Activated CD4-positive, alpha-beta T cell treated with anti-CD3 and anti-CD28 coated beads, Interleukin-2, amount 10 ng/mL, durations not matched to agents 7 days and 5 days (primary cell): Measurements from ENCODE around the gene CCDC124. TPM values are rescaled to one million over a fixed set of nuclear protein-coding genes. Genes with fewer than 3 reads are reported as not detected.

Experiments used
- CTCF ChIA-PET: fragments of 350-600 bp; sonication (Branson Sonifier 250); formaldehyde crosslinking; loops from one replicate; lab custom pipeline; 2021; ENCODE audit warnings: antibody characterized with exemption; lab: Charles Lee
- POLR2A ChIA-PET: fragments of 350-600 bp; sonication (Branson Sonifier 250); formaldehyde crosslinking; loops from one replicate; lab custom pipeline; 2021; ENCODE audit warnings: antibody characterized with exemption; lab: Charles Lee
- DNase-seq: peaks from one replicate; pipeline ENCODE4 v3.0.0-alpha.2; 2020
- H3K27ac Mint-ChIP-seq: one replicate; pipeline ENCODE4 v1.8.0; 2021; ENCODE audit warnings: mild to moderate bottlenecking, moderate library complexity, mixed read lengths
- H3K27me3 Mint-ChIP-seq: one replicate; pipeline ENCODE4 v1.8.0; 2021; ENCODE audit warnings: mixed read lengths
- H3K36me3 Mint-ChIP-seq: one replicate; pipeline ENCODE4 v1.8.0; 2021; ENCODE audit warnings: low read depth, mixed read lengths
- H3K4me1 Mint-ChIP-seq: one replicate; pipeline ENCODE4 v1.8.0; 2021; ENCODE audit warnings: mixed read lengths
- H3K4me3 Mint-ChIP-seq: one replicate; pipeline ENCODE4 v1.8.0; 2021; ENCODE audit warnings: mild to moderate bottlenecking, moderate library complexity, mixed read lengths
- H3K9me3 Mint-ChIP-seq: one replicate; pipeline ENCODE4 v1.8.0; 2021; ENCODE audit warnings: mixed read lengths
- total RNA-seq, 2 experiments: library from RNA; stranded (reverse); gene quantifications; one replicate each; pipeline ENCODE4 v1.2.3, GENCODE V29; 2021

CCDC124 gene
- total RNA-seq, 2 experiments from 2014 or later, result 59.2 to 64.7 TPM

DNA sequence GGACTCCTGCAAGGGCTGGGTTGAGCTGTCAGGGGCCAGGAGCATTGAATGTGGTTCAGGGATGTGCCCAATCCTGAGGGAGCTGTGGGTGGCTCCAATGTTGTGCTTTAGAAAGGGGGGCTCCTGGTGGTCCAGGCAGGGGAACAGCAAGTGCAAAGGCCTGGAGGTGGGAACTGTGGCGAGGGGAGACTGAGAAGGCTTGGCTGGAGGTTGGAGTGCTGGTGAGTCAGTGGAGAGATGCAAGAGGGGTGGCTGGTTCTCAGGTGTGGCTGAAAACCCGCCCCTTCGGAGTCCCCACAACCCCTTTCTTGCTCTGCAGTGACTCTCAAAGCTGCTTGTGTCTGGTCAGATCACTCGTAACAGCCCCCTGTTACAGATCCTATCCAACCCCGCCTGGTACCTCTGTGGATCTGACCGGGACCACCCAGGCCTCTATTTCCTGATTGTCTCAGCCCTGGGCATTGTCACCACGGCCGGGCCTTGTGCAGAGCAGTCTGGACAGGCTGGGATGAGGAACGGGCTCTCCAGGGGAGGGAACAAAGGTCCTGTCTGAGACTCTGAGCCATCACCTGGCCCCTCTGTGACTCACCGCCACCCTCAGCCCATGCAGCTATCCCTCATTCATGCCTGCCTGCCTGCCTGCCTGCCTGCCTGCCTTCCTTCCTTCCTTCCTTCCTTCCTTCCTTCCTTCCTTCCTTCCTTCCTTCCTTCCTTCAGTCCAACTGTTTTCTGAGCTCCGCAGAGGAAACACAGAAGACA is 32.7 kb downstream of the CCDC124 start:
- Mint-ChIP-seq H3K9me3 (no peaks in the 10 kb centered on the region), H3K27ac (no peak overlapping the region), H3K4me3 (no peak overlapping the region), H3K36me3 (no peaks in the 10 kb centered on the region), H3K27me3 (peaks cover 45% of the 10 kb centered on the region), H3K4me1 (peaks cover 7% of the 10 kb centered on the region)
- DNase-seq, result no peak
- ChIA-PET POLR2A (no interaction called here), CTCF (interaction anchor here (1.5 to 1.7 kb wide), 2 partner anchors 10 to 28 kb away, joined by 4 to 7 read pairs; no protein-coding TSS in a partner anchor)

DNA sequence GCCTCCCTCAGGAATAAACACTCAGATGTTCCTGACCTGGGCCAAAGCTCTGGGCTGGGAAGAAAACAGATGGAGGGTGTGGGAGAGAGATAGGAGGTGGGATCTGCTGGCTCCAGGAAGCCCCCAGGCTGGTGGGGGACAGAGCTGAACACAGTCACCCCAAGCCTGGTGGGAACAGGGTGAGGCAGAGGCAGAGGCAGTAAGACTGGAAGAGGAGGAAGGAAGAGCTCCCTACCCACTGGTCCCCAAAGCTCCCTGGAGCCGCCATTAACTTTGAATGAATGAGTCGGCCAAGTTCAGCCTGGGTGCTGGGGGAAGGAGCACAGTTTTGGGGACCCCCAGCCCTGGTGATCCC is 33.3 kb downstream of the CCDC124 start:
- CTCF ChIA-PET, result interaction anchor here (1.5 to 1.7 kb wide), 2 partner anchors 10 to 28 kb away, joined by 4 to 7 read pairs; no protein-coding TSS in a partner anchor
- Mint-ChIP-seq H3K4me1 (peaks cover 7% of the 10 kb centered on the region), H3K36me3 (no peaks in the 10 kb centered on the region), H3K4me3 (no peak overlapping the region), H3K9me3 (no peaks in the 10 kb centered on the region), H3K27ac (no peak overlapping the region), H3K27me3 (peaks cover 45% of the 10 kb centered on the region)
- no peak for DNase-seq
- POLR2A ChIA-PET, result no interaction called here

DNA sequence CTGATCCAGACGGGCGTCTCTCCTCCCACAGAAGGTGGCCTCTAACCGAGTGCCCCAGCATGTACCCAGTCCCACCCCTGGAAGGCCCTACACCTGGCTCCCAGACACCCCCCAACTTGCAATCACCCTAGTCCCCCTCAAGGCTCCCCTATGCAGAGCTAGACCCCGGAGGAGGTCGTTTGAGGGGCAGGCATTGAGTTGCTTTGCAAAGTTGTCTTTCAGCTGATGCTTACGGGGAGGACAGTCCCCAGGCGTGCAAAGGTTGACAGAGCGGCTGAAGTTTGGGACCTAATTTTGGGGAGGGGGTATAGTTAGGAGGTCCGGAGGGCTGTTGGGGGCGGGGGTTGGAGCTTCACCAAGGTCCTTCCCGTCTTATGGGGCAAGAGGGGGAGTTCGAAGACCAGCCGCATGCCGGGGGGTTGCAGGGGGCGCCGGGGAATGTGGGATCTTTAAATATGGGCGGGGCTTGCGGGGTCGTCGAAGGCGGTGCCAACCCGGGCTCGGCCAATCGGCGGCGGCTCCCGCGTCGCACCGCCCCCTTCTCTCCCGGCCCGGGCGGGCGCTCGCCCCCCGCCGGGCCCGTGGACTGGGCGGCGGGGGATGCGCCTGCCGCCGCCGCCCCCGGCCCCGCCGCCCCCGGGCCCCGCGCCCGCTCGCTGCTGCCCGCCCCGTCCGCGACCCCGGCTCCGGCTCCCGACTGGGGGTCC is 33.9 kb downstream of the CCDC124 start, which contains the start of gene KCNN1:
Gene KCNN1 (plus strand): TSS at position 558 of the 707 bp plus-strand sequence. CDS start 6,782 bp downstream, outside the sequence.
- ChIA-PET POLR2A (interaction anchor here (0.6 kb wide), 1 partner anchor 14 kb away, joined by 3 read pairs; no protein-coding TSS in a partner anchor), CTCF (interaction anchor here (1.5 to 1.7 kb wide), 2 partner anchors 11 to 29 kb away, joined by 4 to 7 read pairs; no protein-coding TSS in a partner anchor)
- H3K36me3 Mint-ChIP-seq, result no peaks in the 10 kb centered on the region
- no peak for DNase-seq
- no peaks in the 10 kb centered on the region for H3K9me3 Mint-ChIP-seq
- no peak within 1 kb of the TSS for H3K27ac Mint-ChIP-seq
- H3K4me3 Mint-ChIP-seq, result no peak within 1 kb of the TSS
- H3K4me1 Mint-ChIP-seq, result peaks cover 7% of the 10 kb centered on the region
- H3K27me3 Mint-ChIP-seq, result peaks cover 45% of the 10 kb centered on the region

- H3K4me3 Mint-ChIP-seq, result no peak overlapping the region
- no peak overlapping the region for H3K27ac Mint-ChIP-seq
- DNase-seq, result no peak
- peaks cover 7% of the 10 kb centered on the region for H3K4me1 Mint-ChIP-seq
- ChIA-PET CTCF (no interaction called here), POLR2A (interaction anchor here (0.6 kb wide), 1 partner anchor 13 kb away, joined by 3 read pairs; no protein-coding TSS in a partner anchor)
- H3K36me3 Mint-ChIP-seq, result no peaks in the 10 kb centered on the region
- H3K27me3 Mint-ChIP-seq, result peaks cover 49% of the 10 kb centered on the region
- H3K9me3 Mint-ChIP-seq, result no peaks in the 10 kb centered on the region
Observed at GRCh38 chr19:17967257-17968051, 34.6 kb downstream of the CCDC124 start.

DNA sequence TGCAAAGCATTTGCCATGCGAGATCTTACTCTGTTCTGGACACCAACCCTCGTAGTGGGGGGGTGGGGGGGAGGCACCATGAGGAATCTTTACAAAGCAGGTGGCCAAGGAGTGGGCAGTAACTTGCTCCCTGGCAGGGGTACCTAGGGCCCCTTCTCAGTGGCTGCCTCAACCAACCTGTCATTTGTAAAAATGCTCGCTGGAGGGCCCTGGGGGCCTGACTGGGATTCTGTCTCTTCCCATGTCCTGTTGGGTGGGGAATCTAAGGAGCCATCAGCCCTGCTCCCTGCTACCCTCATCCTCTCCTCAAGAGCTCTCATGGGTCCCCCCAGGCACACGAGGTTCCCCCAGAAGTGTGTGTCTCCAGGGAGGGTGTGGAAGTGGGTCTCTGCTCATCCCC is 35.5 kb downstream of the CCDC124 start:
- ChIA-PET CTCF (interaction anchor here (0.9 to 1.1 kb wide), 2 partner anchors 9 to 12 kb away, joined by 3 to 7 read pairs; no protein-coding TSS in a partner anchor), POLR2A (no interaction called here)
- no peak overlapping the region for H3K4me3 Mint-ChIP-seq
- no peak for DNase-seq
- no peak overlapping the region for H3K27ac Mint-ChIP-seq
- no peaks in the 10 kb centered on the region for H3K36me3 Mint-ChIP-seq
- H3K27me3 Mint-ChIP-seq, result peaks cover 49% of the 10 kb centered on the region
- H3K9me3 Mint-ChIP-seq, result no peaks in the 10 kb centered on the region
- H3K4me1 Mint-ChIP-seq, result peaks cover 7% of the 10 kb centered on the region

- ChIA-PET POLR2A (no interaction called here), CTCF (interaction anchor here (0.9 to 1.1 kb wide), 2 partner anchors 10 to 13 kb away, joined by 3 to 7 read pairs; no protein-coding TSS in a partner anchor)
Observed at GRCh38 chr19:17969096-17969792, 36.4 kb downstream of the CCDC124 start.

GRCh38 chr19:17972230-17972629 is 39.4 kb downstream of the CCDC124 start:
- Mint-ChIP-seq H3K36me3 (no peaks in the 10 kb centered on the region), H3K27me3 (peaks cover 19% of the 10 kb centered on the region), H3K4me1 (peaks cover 5% of the 10 kb centered on the region), H3K9me3 (no peaks in the 10 kb centered on the region), H3K4me3 (no peak overlapping the region), H3K27ac (no peak overlapping the region)
- ChIA-PET CTCF (interaction anchor here (0.9 kb wide), 1 partner anchor 10 kb away, joined by 3 read pairs; no protein-coding TSS in a partner anchor), POLR2A (no interaction called here)
- no peak for DNase-seq

More at GRCh38 chr19:17969096-17969792, 36.4 kb downstream of the CCDC124 start:
- H3K27ac Mint-ChIP-seq, result no peak overlapping the region
- peaks cover 46% of the 10 kb centered on the region for H3K27me3 Mint-ChIP-seq
- H3K9me3 Mint-ChIP-seq, result no peaks in the 10 kb centered on the region
- DNase-seq, result no peak
- H3K36me3 Mint-ChIP-seq, result no peaks in the 10 kb centered on the region
- H3K4me3 Mint-ChIP-seq, result no peak overlapping the region
- peaks cover 7% of the 10 kb centered on the region for H3K4me1 Mint-ChIP-seq

- POLR2A ChIA-PET, result no interaction called here
- Mint-ChIP-seq H3K27me3 (peaks cover 10% of the 10 kb centered on the region), H3K27ac (no peak overlapping the region), H3K4me3 (no peak overlapping the region), H3K36me3 (no peaks in the 10 kb centered on the region), H3K9me3 (no peaks in the 10 kb centered on the region), H3K4me1 (peaks cover 3% of the 10 kb centered on the region)
- DNase-seq, result no peak
- CTCF ChIA-PET, result no interaction called here
Observed at GRCh38 chr19:17973759-17974158, 40.9 kb downstream of the CCDC124 start.

- no peaks in the 10 kb centered on the region for H3K9me3 Mint-ChIP-seq
- no peak overlapping the region for H3K4me3 Mint-ChIP-seq
- no peak overlapping the region for H3K27ac Mint-ChIP-seq
- ChIA-PET CTCF (no interaction called here), POLR2A (no interaction called here)
- DNase-seq, result no peak
- H3K36me3 Mint-ChIP-seq, result no peaks in the 10 kb centered on the region
- peaks cover 11% of the 10 kb centered on the region for H3K27me3 Mint-ChIP-seq
- H3K4me1 Mint-ChIP-seq, result peaks cover 4% of the 10 kb centered on the region
Observed at GRCh38 chr19:17974551-17974950, 41.7 kb downstream of the CCDC124 start.

GRCh38 chr19:17975032-17975431 is 42.2 kb downstream of the CCDC124 start:
- Mint-ChIP-seq H3K4me1 (peaks cover 3% of the 10 kb centered on the region), H3K36me3 (no peaks in the 10 kb centered on the region), H3K9me3 (no peaks in the 10 kb centered on the region), H3K4me3 (no peak overlapping the region), H3K27ac (no peak overlapping the region), H3K27me3 (peaks cover 13% of the 10 kb centered on the region)
- POLR2A ChIA-PET, result no interaction called here
- CTCF ChIA-PET, result interaction anchor here (0.6 kb wide), 1 partner anchor 42 kb away, joined by 3 read pairs; the partner anchor contains the start of gene CCDC124
- DNase-seq, result no peak

DNA sequence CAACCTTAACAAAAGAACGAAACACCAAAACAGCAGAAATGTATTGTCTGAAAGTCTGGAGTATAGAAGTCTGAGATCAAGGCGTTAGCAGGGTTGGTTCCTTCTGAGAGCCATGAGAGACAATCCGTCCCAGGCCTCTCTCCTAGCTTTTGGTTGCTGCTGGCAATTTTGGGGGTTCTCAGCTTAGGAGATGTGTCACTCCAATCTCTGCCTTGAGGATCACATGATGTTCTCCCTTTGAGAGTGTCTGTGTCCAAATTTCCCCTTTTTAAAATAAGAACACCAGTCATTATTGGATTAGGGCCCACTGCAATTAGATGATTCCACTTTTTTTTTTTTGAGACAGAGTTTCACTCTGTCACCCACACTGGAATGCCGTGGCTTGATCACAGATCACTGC is 44.2 kb downstream of the CCDC124 start:
- Mint-ChIP-seq H3K27ac (no peak overlapping the region), H3K36me3 (no peaks in the 10 kb centered on the region), H3K27me3 (peaks cover 17% of the 10 kb centered on the region), H3K9me3 (no peaks in the 10 kb centered on the region), H3K4me3 (no peak overlapping the region), H3K4me1 (peaks cover 3% of the 10 kb centered on the region)
- ChIA-PET CTCF (interaction anchor here (0.6 to 1.2 kb wide), 3 partner anchors 30 to 152 kb away, joined by 3 to 5 read pairs (median 3); partner anchors contain the start of gene CCDC124), POLR2A (no interaction called here)
- no peak for DNase-seq
